ENCODE measurements around the gene LY6G5C.

DNA sequence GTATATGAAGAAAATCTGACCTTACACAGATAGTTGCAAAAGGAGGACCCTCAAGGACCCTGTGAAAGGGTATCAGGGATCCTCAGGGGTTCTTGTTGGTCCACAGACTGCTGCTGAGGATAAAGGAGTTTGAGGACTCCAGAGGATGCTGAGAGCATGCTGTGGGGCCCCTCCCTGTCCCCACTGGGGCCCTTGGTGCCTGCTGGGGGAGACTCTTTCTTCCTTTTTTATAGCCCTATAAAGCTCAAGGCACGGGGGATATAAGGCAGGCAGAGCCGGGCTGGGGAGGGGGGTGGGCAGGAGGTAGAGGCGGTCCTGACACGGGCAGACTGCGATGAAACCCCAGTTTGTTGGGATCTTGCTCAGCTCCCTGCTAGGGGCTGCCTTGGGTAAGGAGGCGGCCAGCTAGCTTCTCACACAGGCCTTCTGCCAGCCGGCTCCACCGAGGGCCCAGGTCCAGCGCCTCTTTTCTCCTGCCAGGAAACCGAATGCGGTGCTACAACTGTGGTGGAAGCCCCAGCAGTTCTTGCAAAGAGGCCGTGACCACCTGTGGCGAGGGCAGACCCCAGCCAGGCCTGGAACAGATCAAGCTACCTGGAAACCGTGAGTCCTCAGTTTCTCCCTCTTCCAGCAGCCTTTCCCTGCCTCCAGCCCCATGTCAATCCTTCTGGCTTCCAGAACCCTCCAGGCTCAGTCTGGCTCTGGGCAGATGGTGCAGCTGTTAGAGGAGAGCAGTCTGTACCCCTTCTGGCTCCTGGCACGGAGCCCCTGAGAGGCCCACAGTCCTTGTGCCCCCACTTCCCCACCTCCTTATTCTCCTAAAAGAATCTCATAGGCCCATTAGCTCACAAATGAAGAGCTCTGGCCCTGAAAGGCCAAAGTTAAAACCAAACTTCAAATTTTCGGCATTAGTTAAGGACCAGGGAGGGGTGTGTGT is 34.4 kb upstream of the LY6G5C start, which contains the start of gene LY6G6D:
- TF ChIP-seq, protein P1, sequence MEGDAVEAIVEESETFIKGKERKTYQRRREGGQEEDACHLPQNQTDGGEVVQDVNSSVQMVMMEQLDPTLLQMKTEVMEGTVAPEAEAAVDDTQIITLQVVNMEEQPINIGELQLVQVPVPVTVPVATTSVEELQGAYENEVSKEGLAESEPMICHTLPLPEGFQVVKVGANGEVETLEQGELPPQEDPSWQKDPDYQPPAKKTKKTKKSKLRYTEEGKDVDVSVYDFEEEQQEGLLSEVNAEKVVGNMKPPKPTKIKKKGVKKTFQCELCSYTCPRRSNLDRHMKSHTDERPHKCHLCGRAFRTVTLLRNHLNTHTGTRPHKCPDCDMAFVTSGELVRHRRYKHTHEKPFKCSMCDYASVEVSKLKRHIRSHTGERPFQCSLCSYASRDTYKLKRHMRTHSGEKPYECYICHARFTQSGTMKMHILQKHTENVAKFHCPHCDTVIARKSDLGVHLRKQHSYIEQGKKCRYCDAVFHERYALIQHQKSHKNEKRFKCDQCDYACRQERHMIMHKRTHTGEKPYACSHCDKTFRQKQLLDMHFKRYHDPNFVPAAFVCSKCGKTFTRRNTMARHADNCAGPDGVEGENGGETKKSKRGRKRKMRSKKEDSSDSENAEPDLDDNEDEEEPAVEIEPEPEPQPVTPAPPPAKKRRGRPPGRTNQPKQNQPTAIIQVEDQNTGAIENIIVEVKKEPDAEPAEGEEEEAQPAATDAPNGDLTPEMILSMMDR (optimal IDR thresholded peaks at IDR 0.05 in 1 of 3, IDR thresholded peaks at IDR 0.05 in 1 of 3, conservative IDR thresholded peaks at IDR 0.05 in 1 of 3; ENCODE audit: extremely low read depth in 1 of 3, insufficient read depth in 2 of 3, low read length in 3 of 3) = no peak
- no peak for TF ChIP-seq EZH2 (IDR thresholded peaks at IDR 0.05; ENCODE audit: low read length)

Data from keratinocyte (primary cell).